SU-DHL-6 (cell line): ENCODE data around the gene SACS.
"Not testable (repeated sequence)": the region's sequence is repeated elsewhere in the genome, so short reads cannot be mapped to it uniquely, and the experiment has no call there.

ENCODE experiments used
- H2AFZ ChIP-seq: fragments of 200-600 bp; sonication (generic); 2 replicates; pipeline ENCODE4 v1.6.1; 2014; ENCODE audit warnings: low read depth, mild to moderate bottlenecking, moderate library complexity, mixed read lengths, antibody characterized with exemption, low read length; ENCODE audit not compliant: severe bottlenecking
- H3F3A ChIP-seq: fragments of 200-600 bp; shearing (Covaris generic); 2 replicates; pipeline ENCODE4 v1.6.0; 2016; ENCODE audit warnings: antibody characterized with exemption, mild to moderate bottlenecking; ENCODE audit not compliant: insufficient read depth
- H3K27ac ChIP-seq: fragments of 200-600 bp; sonication (generic); 2 replicates; pipeline ENCODE4 v1.5.1; 2016; ENCODE audit warnings: low read depth, mild to moderate bottlenecking, low read length, moderate library complexity, mixed read lengths
- H3K27me3 ChIP-seq: fragments of 200-600 bp; sonication (generic), shearing (Covaris generic); 2 replicates; pipeline ENCODE4 v1.6.0; 2014; ENCODE audit warnings: mild to moderate bottlenecking, low read length
- H3K36me3 ChIP-seq: fragments of 200-600 bp; sonication (generic); 2 replicates; pipeline ENCODE4 v1.6.1; 2014; ENCODE audit warnings: mild to moderate bottlenecking, low read length, mixed read lengths
- H3K4me2 ChIP-seq: fragments of 300-600, 200-600 bp; shearing (Covaris generic), sonication (generic); 2 replicates; pipeline ENCODE4 v1.6.0; 2014; ENCODE audit warnings: low read length, low read depth, mild to moderate bottlenecking; ENCODE audit not compliant: poor library complexity, severe bottlenecking
- H3K4me3 ChIP-seq: fragments of 200-600 bp; sonication (generic); 2 replicates; pipeline ENCODE4 v1.5.1; 2014; ENCODE audit warnings: antibody characterized with exemption, low read length, mild to moderate bottlenecking, mixed read lengths; ENCODE audit not compliant: insufficient read depth, poor library complexity, severe bottlenecking
- H3K79me2 ChIP-seq: fragments of 200-600 bp; sonication (generic); 2 replicates; pipeline ENCODE4 v1.6.1; 2014; ENCODE audit warnings: mild to moderate bottlenecking, low read length, moderate library complexity; ENCODE audit not compliant: insufficient read depth
- H3K9ac ChIP-seq: fragments of 200-600 bp; sonication (generic); 2 replicates; pipeline ENCODE4 v1.7.0; 2014; ENCODE audit warnings: mild to moderate bottlenecking, low read length
- H3K9me2 ChIP-seq: fragments of 200-600 bp; sonication (generic); replicated peaks from 2 replicates; pipeline ENCODE4 v1.6.1; 2014; ENCODE audit warnings: low read length; ENCODE audit not compliant: insufficient read depth
- H3K9me3 ChIP-seq: fragments of 200-600 bp; sonication (generic); 2 replicates; pipeline ENCODE4 v1.6.1; 2014; ENCODE audit warnings: low read length, mixed read lengths; ENCODE audit not compliant: insufficient read depth
- H4K20me1 ChIP-seq: fragments of 200-600 bp; sonication (generic); 2 replicates; pipeline ENCODE4 v1.6.1; 2014; ENCODE audit warnings: low read depth, mild to moderate bottlenecking, antibody characterized with exemption, low read length, moderate library complexity, mixed read lengths
- CTCF ChIP-seq: fragments of 200-600 bp; sonication (generic); IDR thresholded peaks from one replicate; pipeline ENCODE4 v1.5.1; 2017; ENCODE audit warnings: antibody characterized with exemption, mild to moderate bottlenecking, low read length, moderate library complexity; ENCODE audit not compliant: insufficient read depth, poor library complexity, severe bottlenecking
- EZH2phosphoT487 ChIP-seq: fragments of 200-600 bp; sonication (generic), shearing (Covaris generic); conservative IDR thresholded peaks from 2 replicates; pipeline ENCODE4 v1.6.1; 2018; ENCODE audit warnings: mild to moderate bottlenecking, antibody characterized with exemption, low read length, moderate library complexity, mixed read lengths

The SACS gene

GRCh38 chr13:23321535-23322241 is 111.8 kb downstream of the SACS start:
- TF ChIP-seq EZH2phosphoT487: no peak
- no peak for TF ChIP-seq CTCF
- Histone ChIP-seq H3K9ac (no peak overlapping the region), H3K4me3 (no peak overlapping the region)

GRCh38 chr13:23320926-23321534 is 112.5 kb downstream of the SACS start:
- H3K9me3 ChIP-seq: no peaks in the 10 kb centered on the region
- H4K20me1 ChIP-seq: no peaks in the 10 kb centered on the region
- H3K4me2 ChIP-seq: no peak overlapping the region
- TF ChIP-seq CTCF (no peak), EZH2phosphoT487 (no peak)
- H3K9ac ChIP-seq: no peak overlapping the region
- no peaks in the 10 kb centered on the region for H3K36me3 ChIP-seq
- H3K4me3 ChIP-seq: no peak overlapping the region
- no peaks in the 10 kb centered on the region for H3K27me3 ChIP-seq
- no peaks in the 10 kb centered on the region for H3K79me2 ChIP-seq
- H2AFZ ChIP-seq: no peak overlapping the region
- H3F3A ChIP-seq: no peaks in the 10 kb centered on the region
- no peaks in the 10 kb centered on the region for H3K9me2 ChIP-seq
- H3K27ac ChIP-seq: no peak overlapping the region

More at GRCh38 chr13:23321535-23322241, 111.8 kb downstream of the SACS start:
- H2AFZ ChIP-seq: no peak overlapping the region
- H3K79me2 ChIP-seq: no peaks in the 10 kb centered on the region
- H3K27ac ChIP-seq: no peak overlapping the region
- H3K27me3 ChIP-seq: no peaks in the 10 kb centered on the region
- H4K20me1 ChIP-seq: no peaks in the 10 kb centered on the region
- H3K4me2 ChIP-seq: no peak overlapping the region
- H3K9me3 ChIP-seq: no peaks in the 10 kb centered on the region
- no peaks in the 10 kb centered on the region for H3K9me2 ChIP-seq
- no peaks in the 10 kb centered on the region for H3K36me3 ChIP-seq
- H3F3A ChIP-seq: no peaks in the 10 kb centered on the region

- H3K9ac ChIP-seq: no peak overlapping the region
- H3K9me2 ChIP-seq: no peaks in the 10 kb centered on the region
- H3K9me3 ChIP-seq: no peaks in the 10 kb centered on the region
- no peak overlapping the region for H3K27ac ChIP-seq
- no peaks in the 10 kb centered on the region for H3K27me3 ChIP-seq
- no peaks in the 10 kb centered on the region for H3K36me3 ChIP-seq
- no peaks in the 10 kb centered on the region for H3K79me2 ChIP-seq
- no peak for TF ChIP-seq CTCF
- TF ChIP-seq EZH2phosphoT487: no peak
- no peak overlapping the region for H2AFZ ChIP-seq
- H3K4me3 ChIP-seq: no peak overlapping the region
- no peak overlapping the region for H3K4me2 ChIP-seq
- H4K20me1 ChIP-seq: no peaks in the 10 kb centered on the region
- no peaks in the 10 kb centered on the region for H3F3A ChIP-seq
These were observed 113.6 kb downstream of the SACS start for GRCh38 chr13:23319883-23320224.

GRCh38 chr13:23314837-23315236 is 118.7 kb downstream of the SACS start:
- H3K27me3 ChIP-seq, H4K20me1 ChIP-seq, H3K9me3 ChIP-seq: not testable (repeated sequence)

More at GRCh38 chr13:23314837-23315236, 118.7 kb downstream of the SACS start:
- not testable (repeated sequence) for H3K79me2 ChIP-seq, H2AFZ ChIP-seq, H3K9me2 ChIP-seq, H3K4me2 ChIP-seq, H3K27ac ChIP-seq, H3K36me3 ChIP-seq, H3K9ac ChIP-seq, H3K4me3 ChIP-seq, H3F3A ChIP-seq
